Hepatocyte (in vitro differentiated cells): ENCODE results near the gene MYBPC2.

Source experiments
- EZH2 ChIP-seq: fragments of 200-600 bp; sonication (generic); IDR thresholded peaks from 2 replicates; pipeline ENCODE4 v1.6.1; 2016; ENCODE audit warnings: antibody characterized with exemption, mild to moderate bottlenecking, borderline replicate concordance
- EZH2phosphoT487 ChIP-seq: fragments of 200-600 bp; sonication (generic); IDR thresholded peaks from one replicate; pipeline ENCODE4 v1.6.1; 2018; ENCODE audit warnings: antibody characterized with exemption, mild to moderate bottlenecking, low read depth, moderate library complexity; ENCODE audit not compliant: unreplicated experiment, severe bottlenecking
- TF ChIP-seq, protein P1 (sequence below): fragments of 200-600 bp; sonication (generic); IDR thresholded peaks from 2 replicates; pipeline ENCODE4 v1.5.1; 2016; ENCODE audit warnings: antibody characterized with exemption, mild to moderate bottlenecking; ENCODE audit not compliant: poor library complexity

DNA sequence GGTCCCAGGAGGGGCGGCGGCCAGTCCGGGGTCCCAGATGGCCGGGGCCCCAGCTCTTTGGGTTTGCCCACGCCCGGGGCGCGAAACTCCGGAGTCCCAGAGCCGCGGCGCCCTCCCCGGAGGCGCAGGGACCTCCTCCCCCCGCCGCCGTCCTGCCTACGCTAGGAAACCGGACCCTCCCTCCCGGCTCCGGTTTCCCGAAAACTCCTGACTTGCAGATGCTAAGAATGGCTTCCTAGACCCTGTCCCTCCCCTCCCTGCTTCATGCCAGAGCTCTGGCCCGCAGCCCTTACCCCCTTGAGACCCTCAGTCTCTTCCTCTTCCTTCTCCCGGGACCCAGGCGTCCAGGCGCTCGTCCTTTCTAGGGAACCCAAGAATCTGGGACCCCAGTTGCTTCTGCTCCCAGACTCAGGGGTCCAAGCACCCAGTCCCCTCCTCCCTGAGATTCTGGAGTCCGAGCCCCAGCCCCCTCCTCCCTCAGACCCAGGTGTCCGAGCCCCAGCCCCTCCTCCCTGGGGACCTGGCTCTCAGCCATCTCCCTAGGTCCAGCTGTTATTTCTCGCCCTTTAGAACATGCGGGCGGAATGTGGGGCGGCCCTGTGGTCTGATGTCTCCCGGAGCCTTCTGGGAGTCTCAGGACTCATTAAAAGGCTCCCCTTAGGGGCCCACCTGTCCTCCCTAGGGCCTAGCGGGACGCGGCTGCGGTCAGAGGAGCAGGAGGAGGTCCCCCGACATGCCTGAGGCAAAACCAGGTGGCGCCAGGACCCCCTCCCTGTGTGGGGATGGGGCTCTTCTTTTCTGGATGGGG is at the start of gene MYBPC2:
- TF ChIP-seq, protein P1, sequence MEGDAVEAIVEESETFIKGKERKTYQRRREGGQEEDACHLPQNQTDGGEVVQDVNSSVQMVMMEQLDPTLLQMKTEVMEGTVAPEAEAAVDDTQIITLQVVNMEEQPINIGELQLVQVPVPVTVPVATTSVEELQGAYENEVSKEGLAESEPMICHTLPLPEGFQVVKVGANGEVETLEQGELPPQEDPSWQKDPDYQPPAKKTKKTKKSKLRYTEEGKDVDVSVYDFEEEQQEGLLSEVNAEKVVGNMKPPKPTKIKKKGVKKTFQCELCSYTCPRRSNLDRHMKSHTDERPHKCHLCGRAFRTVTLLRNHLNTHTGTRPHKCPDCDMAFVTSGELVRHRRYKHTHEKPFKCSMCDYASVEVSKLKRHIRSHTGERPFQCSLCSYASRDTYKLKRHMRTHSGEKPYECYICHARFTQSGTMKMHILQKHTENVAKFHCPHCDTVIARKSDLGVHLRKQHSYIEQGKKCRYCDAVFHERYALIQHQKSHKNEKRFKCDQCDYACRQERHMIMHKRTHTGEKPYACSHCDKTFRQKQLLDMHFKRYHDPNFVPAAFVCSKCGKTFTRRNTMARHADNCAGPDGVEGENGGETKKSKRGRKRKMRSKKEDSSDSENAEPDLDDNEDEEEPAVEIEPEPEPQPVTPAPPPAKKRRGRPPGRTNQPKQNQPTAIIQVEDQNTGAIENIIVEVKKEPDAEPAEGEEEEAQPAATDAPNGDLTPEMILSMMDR: no peak
- TF ChIP-seq EZH2 (no peak), EZH2phosphoT487 (no peak)
